GM23248 (cell line): ENCODE measurements around the gene BCL2.

Source experiments
- EZH2 ChIP-seq: fragments of 200-600 bp; sonication (generic); IDR thresholded peaks from 2 replicates; pipeline ENCODE4 v1.6.1; 2018; ENCODE audit warnings: antibody characterized with exemption, mild to moderate bottlenecking; ENCODE audit not compliant: insufficient read depth, poor library complexity, severe bottlenecking
- EZH2phosphoT487 ChIP-seq: fragments of 200-600 bp; sonication (generic); IDR thresholded peaks from 2 replicates; pipeline ENCODE4 v1.6.1; 2018; ENCODE audit warnings: antibody characterized with exemption, moderate library complexity, mild to moderate bottlenecking, low read depth; ENCODE audit not compliant: insufficient read depth

- TF ChIP-seq EZH2 (no peak), EZH2phosphoT487 (no peak)
These were observed 198.9 kb downstream of the BCL2 start for GRCh38 chr18:63120620-63121019.
